SU-DHL-6 (cell line): Measurements from ENCODE around the gene CAMKK1.

Experiments
- H2AFZ ChIP-seq: fragments of 200-600 bp; sonication (generic); 2 replicates; pipeline ENCODE4 v1.6.1; 2014; ENCODE audit warnings: low read depth, mild to moderate bottlenecking, moderate library complexity, mixed read lengths, antibody characterized with exemption, low read length; ENCODE audit not compliant: severe bottlenecking
- H3F3A ChIP-seq: fragments of 200-600 bp; shearing (Covaris generic); 2 replicates; pipeline ENCODE4 v1.6.0; 2016; ENCODE audit warnings: antibody characterized with exemption, mild to moderate bottlenecking; ENCODE audit not compliant: insufficient read depth
- H3K27ac ChIP-seq: fragments of 200-600 bp; sonication (generic); 2 replicates; pipeline ENCODE4 v1.5.1; 2016; ENCODE audit warnings: low read depth, mild to moderate bottlenecking, low read length, moderate library complexity, mixed read lengths
- H3K27me3 ChIP-seq: fragments of 200-600 bp; sonication (generic), shearing (Covaris generic); 2 replicates; pipeline ENCODE4 v1.6.0; 2014; ENCODE audit warnings: mild to moderate bottlenecking, low read length
- H3K36me3 ChIP-seq: fragments of 200-600 bp; sonication (generic); 2 replicates; pipeline ENCODE4 v1.6.1; 2014; ENCODE audit warnings: mild to moderate bottlenecking, low read length, mixed read lengths
- H3K4me2 ChIP-seq: fragments of 300-600, 200-600 bp; shearing (Covaris generic), sonication (generic); 2 replicates; pipeline ENCODE4 v1.6.0; 2014; ENCODE audit warnings: low read length, low read depth, mild to moderate bottlenecking; ENCODE audit not compliant: poor library complexity, severe bottlenecking
- H3K4me3 ChIP-seq: fragments of 200-600 bp; sonication (generic); 2 replicates; pipeline ENCODE4 v1.5.1; 2014; ENCODE audit warnings: antibody characterized with exemption, low read length, mild to moderate bottlenecking, mixed read lengths; ENCODE audit not compliant: insufficient read depth, poor library complexity, severe bottlenecking
- H3K79me2 ChIP-seq: fragments of 200-600 bp; sonication (generic); 2 replicates; pipeline ENCODE4 v1.6.1; 2014; ENCODE audit warnings: mild to moderate bottlenecking, low read length, moderate library complexity; ENCODE audit not compliant: insufficient read depth
- H3K9ac ChIP-seq: fragments of 200-600 bp; sonication (generic); 2 replicates; pipeline ENCODE4 v1.7.0; 2014; ENCODE audit warnings: mild to moderate bottlenecking, low read length
- H3K9me2 ChIP-seq: fragments of 200-600 bp; sonication (generic); replicated peaks from 2 replicates; pipeline ENCODE4 v1.6.1; 2014; ENCODE audit warnings: low read length; ENCODE audit not compliant: insufficient read depth
- H3K9me3 ChIP-seq: fragments of 200-600 bp; sonication (generic); 2 replicates; pipeline ENCODE4 v1.6.1; 2014; ENCODE audit warnings: low read length, mixed read lengths; ENCODE audit not compliant: insufficient read depth
- H4K20me1 ChIP-seq: fragments of 200-600 bp; sonication (generic); 2 replicates; pipeline ENCODE4 v1.6.1; 2014; ENCODE audit warnings: low read depth, mild to moderate bottlenecking, antibody characterized with exemption, low read length, moderate library complexity, mixed read lengths
- CTCF ChIP-seq: fragments of 200-600 bp; sonication (generic); IDR thresholded peaks from one replicate; pipeline ENCODE4 v1.5.1; 2017; ENCODE audit warnings: antibody characterized with exemption, mild to moderate bottlenecking, low read length, moderate library complexity; ENCODE audit not compliant: insufficient read depth, poor library complexity, severe bottlenecking
- EZH2phosphoT487 ChIP-seq: fragments of 200-600 bp; sonication (generic), shearing (Covaris generic); conservative IDR thresholded peaks from 2 replicates; pipeline ENCODE4 v1.6.1; 2018; ENCODE audit warnings: mild to moderate bottlenecking, antibody characterized with exemption, low read length, moderate library complexity, mixed read lengths

Gene CAMKK1

GRCh38 chr17:3814361-3814760 lies 78.5 kb downstream of the CAMKK1 start:
- no peaks in the 10 kb centered on the region for H4K20me1 ChIP-seq
- no peak overlapping the region for H3K4me2 ChIP-seq
- TF ChIP-seq CTCF (no peak), EZH2phosphoT487 (no peak)
- H3K36me3 ChIP-seq = no peaks in the 10 kb centered on the region; the same call in 1 of the 2 replicates
- no peak overlapping the region for H3K4me3 ChIP-seq
- H3K9me3 ChIP-seq = no peaks in the 10 kb centered on the region
- no peak overlapping the region for H3K9ac ChIP-seq
- no peak overlapping the region for H3K27ac ChIP-seq
- no peaks in the 10 kb centered on the region for H3K79me2 ChIP-seq
- H3F3A ChIP-seq = no peaks in the 10 kb centered on the region
- H3K9me2 ChIP-seq = no peaks in the 10 kb centered on the region
- no peaks in the 10 kb centered on the region for H3K27me3 ChIP-seq
- no peak overlapping the region for H2AFZ ChIP-seq

GRCh38 chr17:3813171-3813570 lies 79.7 kb downstream of the CAMKK1 start:
- no peaks in the 10 kb centered on the region for H3K79me2 ChIP-seq
- H3K27ac ChIP-seq = no peak overlapping the region
- H3K27me3 ChIP-seq = no peaks in the 10 kb centered on the region
- H3K4me3 ChIP-seq = no peak overlapping the region
- H3K36me3 ChIP-seq = no peaks in the 10 kb centered on the region; the same call in 1 of the 2 replicates
- no peaks in the 10 kb centered on the region for H3K9me3 ChIP-seq
- H3K4me2 ChIP-seq = no peak overlapping the region
- H2AFZ ChIP-seq = no peak overlapping the region
- no peaks in the 10 kb centered on the region for H4K20me1 ChIP-seq
- TF ChIP-seq EZH2phosphoT487 (no peak), CTCF (no peak)
- H3K9me2 ChIP-seq = no peaks in the 10 kb centered on the region
- no peaks in the 10 kb centered on the region for H3F3A ChIP-seq
- no peak overlapping the region for H3K9ac ChIP-seq

GRCh38 chr17:3812771-3813170 lies 80.1 kb downstream of the CAMKK1 start:
- Histone ChIP-seq H3K9me2 (no peaks in the 10 kb centered on the region), H3K36me3 (no peaks in the 10 kb centered on the region; the same call in 1 of the 2 replicates), H3K9me3 (no peaks in the 10 kb centered on the region), H3K9ac (no peak overlapping the region), H3K4me2 (no peak overlapping the region), H3K27me3 (no peaks in the 10 kb centered on the region), H3K79me2 (no peaks in the 10 kb centered on the region), H3K4me3 (no peak overlapping the region), H2AFZ (no peak overlapping the region), H3K27ac (no peak overlapping the region), H3F3A (no peaks in the 10 kb centered on the region), H4K20me1 (no peaks in the 10 kb centered on the region)
- TF ChIP-seq CTCF (no peak), EZH2phosphoT487 (no peak)
